HEK293T (cell line): ENCODE measurements around the gene MED19.

ENCODE experiments used
- CTCF ChIA-PET: fragments of 350-600 bp; formaldehyde crosslinking; extraction: SDS; loops from one replicate; lab custom pipeline; 2021; ENCODE audit warnings: antibody characterized with exemption, inconsistent platforms; lab: Yijun Ruan, JAX
- POLR2A ChIA-PET: fragments of 350-600 bp; formaldehyde crosslinking; extraction: SDS; loops from one replicate; lab custom pipeline; 2020; ENCODE audit warnings: antibody characterized with exemption, inconsistent platforms; lab: Yijun Ruan, JAX
- DNase-seq: peaks from one replicate; pipeline ENCODE4 v3.0.0; 2012; ENCODE audit warnings: mixed read lengths; ENCODE audit errors: extremely low spot score
- ARNT ChIP-seq: fragments of 450-650 bp; IDR thresholded peaks from 2 replicates; pipeline ENCODE4 v1.6.1; 2017; ENCODE audit warnings: mild to moderate bottlenecking
- BHLHE40 ChIP-seq: fragments of 450-650 bp; IDR thresholded peaks from 2 replicates; pipeline ENCODE4 v1.6.1; 2016; ENCODE audit warnings: mild to moderate bottlenecking, moderate library complexity, borderline replicate concordance
- CTBP1 ChIP-seq: fragments of 450-650 bp; IDR thresholded peaks from 2 replicates; pipeline ENCODE4 v1.6.1; 2016; ENCODE audit warnings: borderline replicate concordance
- ELF4 ChIP-seq: fragments of 450-650 bp; IDR thresholded peaks from 2 replicates; pipeline ENCODE4 v1.6.1; 2017; ENCODE audit warnings: antibody characterized with exemption
- FOXA1 ChIP-seq: fragments of 450-650 bp; IDR thresholded peaks from 2 replicates; pipeline ENCODE4 v1.6.1; 2016; ENCODE audit warnings: mild to moderate bottlenecking
- FOXK2 ChIP-seq: fragments of 450-650 bp; IDR thresholded peaks from 2 replicates; pipeline ENCODE4 v1.6.1; 2016; ENCODE audit warnings: mild to moderate bottlenecking
- FOXM1 ChIP-seq: fragments of 450-650 bp; IDR thresholded peaks from 2 replicates; pipeline ENCODE4 v1.6.1; 2017; ENCODE audit warnings: mild to moderate bottlenecking, borderline replicate concordance
- HDGF ChIP-seq: fragments of 450-650 bp; IDR thresholded peaks from 2 replicates; pipeline ENCODE4 v1.6.1; 2017; ENCODE audit warnings: antibody characterized with exemption, borderline replicate concordance
- L3MBTL2 ChIP-seq: fragments of 450-650 bp; conservative IDR thresholded peaks from 2 replicates; pipeline ENCODE4 v1.6.1; 2016; ENCODE audit warnings: mild to moderate bottlenecking
- LEF1 ChIP-seq: fragments of 450-650 bp; IDR thresholded peaks from 2 replicates; pipeline ENCODE4 v1.6.1; 2017; ENCODE audit warnings: mild to moderate bottlenecking, borderline replicate concordance
- NFRKB ChIP-seq: fragments of 450-650 bp; IDR thresholded peaks from 2 replicates; pipeline ENCODE4 v1.6.1; 2016; ENCODE audit warnings: mild to moderate bottlenecking, moderate library complexity
- SP1 ChIP-seq: fragments of 450-650 bp; IDR thresholded peaks from 2 replicates; pipeline ENCODE4 v1.6.1; 2017
- SUZ12 ChIP-seq: fragments of 450-650 bp; IDR thresholded peaks from 2 replicates; pipeline ENCODE4 v1.6.1; 2016; ENCODE audit warnings: mild to moderate bottlenecking
- TARDBP ChIP-seq: fragments of 450-650 bp; IDR thresholded peaks from 2 replicates; pipeline ENCODE4 v1.6.1; 2016
- ZNF384 ChIP-seq: fragments of 450-650 bp; IDR thresholded peaks from 2 replicates; pipeline ENCODE4 v1.6.1; 2016
- TF ChIP-seq, protein P1 (sequence below): fragments of 450-650 bp; IDR thresholded peaks from 2 replicates; pipeline ENCODE4 v1.6.1; 2016

The MED19 gene

DNA sequence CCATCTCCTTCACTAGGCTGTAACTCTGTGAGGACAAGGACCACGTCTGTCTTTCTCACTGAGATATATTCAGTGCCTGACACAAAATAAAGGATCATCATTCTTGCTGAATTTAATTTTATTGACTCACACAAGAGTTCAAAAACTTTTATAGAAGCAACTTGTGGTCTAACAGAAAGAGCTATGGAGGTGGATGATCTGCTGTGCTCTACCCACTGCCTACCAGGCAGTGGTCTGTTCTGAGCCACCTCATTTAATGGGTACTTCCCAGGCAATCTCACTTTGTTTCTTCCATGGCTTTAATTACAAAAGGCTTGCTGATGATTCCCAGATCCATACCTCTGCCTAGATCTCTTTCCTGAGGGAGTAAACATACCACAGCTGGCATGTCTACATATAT is 34.9 kb upstream of the MED19 start:
- TF ChIP-seq TARDBP (no peak), ZNF384 (no peak), CTBP1 (no peak), FOXM1 (no peak)
- DNase-seq = no peak
- ChIA-PET CTCF (interaction anchor here (0.6 kb wide), 2 partner anchors 59 to 416 kb away, joined by 4 read pairs; no protein-coding TSS in a partner anchor), POLR2A (interaction anchor here (1.5 kb wide), 1 partner anchor 14 kb away, joined by 4 read pairs; the partner anchor contains the start of gene CTNND1)

DNA sequence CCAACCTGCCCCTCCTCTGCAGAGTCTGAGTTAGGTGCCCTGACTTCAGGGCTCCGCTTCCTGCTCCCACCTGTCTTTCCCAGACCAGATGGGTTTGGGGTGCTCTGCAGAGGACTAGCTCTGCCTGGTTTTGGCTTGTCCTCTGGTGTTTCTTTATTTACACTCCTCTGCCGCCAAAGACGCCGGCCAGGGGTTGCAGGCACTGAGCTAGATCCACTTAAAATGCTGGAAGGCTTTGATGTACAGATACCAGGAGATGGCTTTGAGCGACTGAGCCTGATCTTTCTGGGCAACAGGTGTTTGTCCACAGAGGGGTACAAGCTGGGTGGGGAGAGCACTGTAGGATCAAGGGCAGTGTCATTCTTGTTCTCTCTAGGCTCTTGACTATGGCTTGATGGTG is 33.2 kb upstream of the MED19 start:
- no peak for TF ChIP-seq LEF1
- TF ChIP-seq NFRKB = no peak
- TF ChIP-seq BHLHE40 = no peak
- TF ChIP-seq, protein P1, sequence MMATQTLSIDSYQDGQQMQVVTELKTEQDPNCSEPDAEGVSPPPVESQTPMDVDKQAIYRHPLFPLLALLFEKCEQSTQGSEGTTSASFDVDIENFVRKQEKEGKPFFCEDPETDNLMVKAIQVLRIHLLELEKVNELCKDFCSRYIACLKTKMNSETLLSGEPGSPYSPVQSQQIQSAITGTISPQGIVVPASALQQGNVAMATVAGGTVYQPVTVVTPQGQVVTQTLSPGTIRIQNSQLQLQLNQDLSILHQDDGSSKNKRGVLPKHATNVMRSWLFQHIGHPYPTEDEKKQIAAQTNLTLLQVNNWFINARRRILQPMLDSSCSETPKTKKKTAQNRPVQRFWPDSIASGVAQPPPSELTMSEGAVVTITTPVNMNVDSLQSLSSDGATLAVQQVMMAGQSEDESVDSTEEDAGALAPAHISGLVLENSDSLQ = no peak
- no peak for TF ChIP-seq CTBP1
- no peak for TF ChIP-seq FOXK2
- no peak for TF ChIP-seq SP1
- no peak for TF ChIP-seq SUZ12
- no peak for TF ChIP-seq ZNF384
- TF ChIP-seq L3MBTL2 = no peak
- no peak for TF ChIP-seq ELF4
- TF ChIP-seq HDGF = no peak
- TF ChIP-seq FOXM1 = no peak
- no peak for TF ChIP-seq TARDBP
- TF ChIP-seq ARNT = no peak
- no peak for TF ChIP-seq FOXA1
- CTCF ChIA-PET = no interaction called here
- no peak for DNase-seq
- POLR2A ChIA-PET = interaction anchor here (1.6 kb wide), 1 partner anchor 33 kb away, joined by 4 read pairs; the partner anchor contains the start of genes MED19 and TMX2

- ChIA-PET POLR2A (interaction anchor here (1.1 to 1.6 kb wide), 2 partner anchors 32 to 34 kb away, joined by 4 read pairs; partner anchors contain the start of genes MED19 and TMX2), CTCF (interaction anchor here (1.2 kb wide), 1 partner anchor 56 kb away, joined by 3 read pairs; no protein-coding TSS in a partner anchor)
- TF ChIP-seq SUZ12 (no peak), FOXM1 (no peak), FOXA1 (no peak), NFRKB (no peak), FOXK2 (no peak), SP1 (no peak), ELF4 (no peak), L3MBTL2 (no peak), BHLHE40 (no peak), LEF1 (no peak), ARNT (no peak), HDGF (no peak)
- TF ChIP-seq, protein P1 = no peak
- no peak for DNase-seq
Measured at GRCh38 chr11:57744357-57744756, 32.3 kb upstream of the MED19 start.

GRCh38 chr11:57742087-57742452 is 30.1 kb upstream of the MED19 start:
- DNase-seq = no peak
- ChIA-PET POLR2A (interaction anchor here (1.1 to 2.4 kb wide), 14 partner anchors 9 to 84 kb away, joined by 3 to 20 read pairs (median 7); partner anchors contain the start of genes BTBD18, CTNND1, MED19 and TMX2), CTCF (interaction anchor here (0.6 to 1.8 kb wide), 2 partner anchors 9 to 39 kb away, joined by 4 to 6 read pairs; partner anchors contain the start of gene BTBD18)
- TF ChIP-seq FOXM1 = no peak
- no peak for TF ChIP-seq SP1

DNA sequence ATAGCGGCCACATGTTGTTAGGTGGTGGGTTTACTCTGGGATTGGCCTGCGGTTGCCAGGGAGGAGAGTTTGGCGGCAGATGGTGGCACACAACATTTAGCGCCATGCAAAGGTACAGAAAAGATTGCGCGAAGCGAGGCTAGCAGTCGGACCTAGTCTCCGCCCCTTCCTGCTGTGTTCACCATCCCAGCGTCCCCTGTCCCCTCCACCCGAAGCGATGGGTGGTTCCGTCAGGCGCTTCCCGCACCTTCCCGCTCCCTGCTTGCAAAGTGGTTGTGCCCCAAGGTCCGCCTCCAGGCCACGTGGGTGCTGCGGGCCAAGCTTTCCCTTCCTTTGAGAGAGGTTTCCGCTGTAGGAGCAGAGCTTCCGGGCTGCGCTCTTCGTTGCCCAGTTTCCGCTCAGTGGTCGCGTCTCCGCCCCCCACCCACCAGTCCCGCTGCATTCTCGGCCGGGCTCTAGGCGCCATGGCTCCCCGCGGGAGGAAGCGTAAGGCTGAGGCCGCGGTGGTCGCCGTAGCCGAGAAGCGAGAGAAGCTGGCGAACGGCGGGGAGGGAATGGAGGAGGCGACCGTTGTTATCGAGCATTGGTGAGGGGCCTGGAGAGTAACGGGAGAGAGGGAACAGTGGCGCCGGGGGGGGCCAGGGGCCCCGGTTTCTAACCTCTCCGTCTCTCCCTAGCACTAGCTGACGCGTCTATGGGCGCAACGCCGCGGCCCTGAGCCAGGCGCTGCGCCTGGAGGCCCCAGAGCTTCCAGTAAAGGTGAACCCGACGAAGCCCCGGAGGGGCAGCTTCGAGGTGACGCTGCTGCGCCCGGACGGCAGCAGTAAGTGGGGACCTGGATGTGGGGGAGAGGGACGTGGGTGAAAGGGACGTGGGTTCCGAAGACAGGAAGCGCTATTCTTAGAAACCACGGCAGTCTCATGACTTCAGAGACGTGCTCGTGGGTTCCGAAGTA is 29.4 kb upstream of the MED19 start, which contains the start of gene SELENOH:
SELENOH (plus strand) TSS at position 360 of the 955 bp plus-strand sequence; CDS start at position 465, 105 bp downstream.
- DNase-seq = peak; percentile 95
- TF ChIP-seq ARNT = no peak
- TF ChIP-seq FOXM1 = no peak; the same call in 1 of the 2 replicates
- no peak for TF ChIP-seq ZNF384
- no peak for TF ChIP-seq NFRKB
- TF ChIP-seq ELF4 = peak; percentile 79
- TF ChIP-seq L3MBTL2 = peak; percentile 82
- TF ChIP-seq SP1 = no peak
- no peak for TF ChIP-seq HDGF
- TF ChIP-seq, protein P1 = peak; percentile 17; the same call in 1 of the 2 replicates
- TF ChIP-seq CTBP1 = peak; percentile 90
- no peak for TF ChIP-seq FOXA1
- TF ChIP-seq SUZ12 = no peak
- no peak for TF ChIP-seq FOXK2
- no peak for TF ChIP-seq TARDBP
- no peak for TF ChIP-seq BHLHE40
- TF ChIP-seq LEF1 = no peak
- ChIA-PET CTCF (interaction anchor here (0.6 to 1.8 kb wide), 3 partner anchors 10 to 59 kb away, joined by 4 to 6 read pairs (median 4); partner anchors contain the start of gene BTBD18), POLR2A (interaction anchor here (0.6 to 2.4 kb wide), 19 partner anchors 9 to 102 kb away, joined by 3 to 20 read pairs (median 5); partner anchors contain the start of genes BTBD18, CTNND1, MED19 and TMX2)
